ENCODE results near the gene LMBR1. TPM values are rescaled to one million over a fixed set of nuclear protein-coding genes. Genes with fewer than 3 reads are reported as not detected.
"Not testable (repeated sequence)": the region's sequence is repeated elsewhere in the genome, so short reads cannot be mapped to it uniquely, and the experiment has no call there.

LMBR1 gene
- total RNA-seq, 1 donor from 2014 or later, result 45.0 TPM

DNA sequence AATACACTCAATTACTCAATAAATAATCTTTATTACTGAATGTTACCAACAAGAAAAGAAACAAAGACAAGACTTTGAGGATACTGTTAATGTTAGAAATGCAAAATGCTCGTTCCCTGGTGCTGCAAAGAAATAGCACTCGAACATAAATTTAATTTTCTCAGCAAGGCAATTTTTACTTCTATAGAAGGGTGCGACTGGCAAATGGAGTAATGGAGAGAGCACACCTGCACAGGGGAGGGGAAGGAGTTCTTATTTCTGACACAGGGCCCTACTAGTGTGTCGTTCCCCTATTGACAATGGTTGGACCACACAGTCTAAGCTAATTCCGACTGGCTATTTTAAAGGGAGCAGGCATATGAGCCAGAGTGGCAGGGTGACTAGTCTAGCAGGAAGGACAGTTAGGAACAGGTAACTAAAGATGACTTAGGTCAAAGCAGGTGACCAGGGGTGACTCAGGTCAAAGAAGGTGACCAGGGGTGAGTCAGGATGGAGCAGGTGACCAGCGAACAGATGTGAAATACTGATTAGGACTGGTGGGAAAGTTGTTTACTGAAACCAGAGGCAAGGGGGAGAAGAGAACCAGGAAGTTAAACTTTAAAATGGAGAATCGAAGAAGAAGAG, 133.3 kb downstream of the LMBR1 start:
- DNase-seq (ENCODE audit: low read depth), result no peak

DNA sequence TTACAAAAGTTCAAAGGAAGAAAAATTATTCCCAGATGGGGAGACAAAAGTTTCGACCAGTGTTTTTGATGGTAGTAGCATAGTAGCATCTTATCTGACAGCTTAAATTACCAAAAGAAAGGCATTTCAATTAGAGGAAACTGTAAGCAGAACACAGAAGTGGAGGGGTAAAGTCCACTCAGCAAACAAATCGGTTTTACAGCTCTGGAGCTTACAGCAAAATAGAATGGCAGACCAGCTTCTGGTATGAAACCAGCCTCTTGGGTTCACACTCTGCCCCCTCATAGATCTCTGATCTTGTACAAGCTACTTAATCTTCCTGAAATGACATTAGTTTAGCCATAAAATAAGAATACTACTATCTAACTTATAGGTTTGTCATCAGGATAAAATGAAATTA, 133.8 kb downstream of the LMBR1 start:
- DNase-seq (ENCODE audit: low read depth), result no peak

DNA sequence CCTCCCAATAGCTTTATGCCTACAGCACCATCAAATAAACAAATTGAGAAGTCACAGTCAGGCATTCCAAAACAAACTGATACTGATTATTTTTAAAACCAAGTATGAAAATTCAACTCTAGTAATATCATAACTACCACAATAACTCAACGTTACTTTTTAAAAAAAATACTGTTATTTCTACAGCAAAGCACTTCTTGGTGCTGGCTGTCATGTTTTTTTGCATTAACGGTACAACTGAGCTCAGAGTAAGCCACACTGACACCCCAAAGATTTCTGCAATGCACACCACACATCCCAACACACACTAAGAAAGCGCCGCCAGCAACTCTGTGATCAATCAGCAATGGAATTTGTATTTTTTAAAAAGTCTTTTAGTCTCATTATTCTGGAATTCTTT, 138.8 kb downstream of the LMBR1 start:
- no peak for DNase-seq (ENCODE audit: low read depth)

- DNase-seq (ENCODE audit: low read depth), result peak; percentile 68
Measured at GRCh38 chr7:156753630-156754029, 139.4 kb downstream of the LMBR1 start.

GRCh38 chr7:156753229-156753560, 139.8 kb downstream of the LMBR1 start:
- DNase-seq (ENCODE audit: low read depth), result no peak

GRCh38 chr7:156752367-156753228, 140.4 kb downstream of the LMBR1 start:
- DNase-seq (ENCODE audit: low read depth), result peak; percentile 95

DNA sequence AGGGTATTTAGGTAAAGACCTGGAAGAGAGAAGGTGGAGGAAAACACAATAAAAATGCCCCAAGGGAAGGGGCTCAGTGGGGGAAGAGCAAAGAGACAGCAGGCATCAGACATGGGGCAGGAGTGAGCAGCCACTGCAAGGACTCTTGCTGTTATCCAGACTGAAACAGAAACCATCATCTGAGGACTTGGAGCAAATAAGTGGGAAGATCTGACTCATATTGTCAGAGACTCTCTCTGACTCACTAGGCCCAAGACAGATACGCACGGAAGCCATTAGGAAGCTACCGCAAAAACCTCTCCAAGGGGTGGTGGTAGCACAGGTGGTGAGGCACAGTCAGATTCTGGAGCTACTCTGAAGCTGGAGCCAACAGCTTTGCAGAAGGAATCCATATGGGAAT, 141.7 kb downstream of the LMBR1 start:
- DNase-seq (ENCODE audit: low read depth), result peak; percentile 99

GRCh38 chr7:156747718-156748117, 145.3 kb downstream of the LMBR1 start:
- no peak for DNase-seq (ENCODE audit: low read depth)

DNA sequence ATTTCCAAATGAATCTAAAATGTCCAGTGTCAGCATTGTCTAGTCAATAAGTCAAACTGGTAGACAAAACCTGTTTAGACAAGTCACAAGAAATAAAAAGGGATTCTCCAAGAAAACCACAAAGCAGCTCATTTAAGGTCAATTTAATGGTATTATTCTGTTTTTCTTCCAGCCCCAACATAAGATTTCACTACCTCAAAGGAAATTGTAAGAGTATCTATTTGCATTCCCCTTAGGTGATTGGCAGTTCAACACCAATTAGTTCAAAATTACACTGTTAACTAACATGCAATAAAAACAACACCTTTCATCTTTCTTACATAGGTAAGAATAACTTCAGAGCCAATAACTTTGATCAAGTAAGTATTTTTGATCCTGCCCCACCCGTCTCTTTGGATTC, 146.1 kb downstream of the LMBR1 start:
- DNase-seq (ENCODE audit: low read depth), result no peak

DNA sequence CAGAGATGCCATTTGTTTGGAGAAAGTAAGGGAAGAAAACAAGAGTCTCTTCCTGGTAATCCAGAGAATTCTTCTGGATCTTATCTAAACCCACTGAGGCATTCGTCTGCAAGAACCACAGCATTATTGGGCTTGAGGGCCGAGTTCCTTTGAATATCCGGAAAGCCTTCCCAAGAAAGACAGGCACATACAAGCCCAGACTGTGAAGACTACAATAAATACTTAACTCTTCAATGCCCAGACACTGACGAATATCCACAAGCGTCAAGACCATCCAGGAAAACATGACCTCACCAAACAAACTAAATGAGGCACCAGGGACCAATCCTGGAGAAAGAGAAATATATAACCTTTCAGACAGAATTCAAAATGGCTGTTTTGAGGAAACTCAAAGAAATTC, 153.4 kb downstream of the LMBR1 start:
- DNase-seq (ENCODE audit: low read depth), result no peak

DNA sequence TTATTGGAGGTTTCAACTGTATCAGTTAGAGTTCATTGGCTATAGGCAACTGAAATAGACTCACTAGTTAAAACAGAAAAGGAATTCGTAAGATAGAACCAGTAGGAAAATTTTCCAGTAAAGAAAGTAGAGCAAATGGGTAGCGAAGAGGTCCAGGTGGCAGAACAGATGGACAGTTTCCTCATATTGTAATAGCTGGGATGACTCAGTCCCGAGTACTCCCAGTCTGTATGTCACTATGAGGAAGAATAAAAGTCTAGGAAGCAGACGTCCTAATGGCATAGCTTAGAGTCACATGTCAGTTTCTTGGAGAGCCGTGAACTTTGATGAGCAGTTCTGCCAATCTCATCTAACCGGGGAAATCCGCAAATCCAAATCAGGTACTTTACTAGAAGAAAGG, 157.1 kb downstream of the LMBR1 start:
- DNase-seq (ENCODE audit: low read depth), result peak; percentile 54

- DNase-seq (ENCODE audit: low read depth), result peak; percentile 11
Measured at GRCh38 chr7:156733638-156734037, 159.3 kb downstream of the LMBR1 start.

- no peak for DNase-seq (ENCODE audit: low read depth)
Measured at GRCh38 chr7:156732091-156732625, 160.8 kb downstream of the LMBR1 start.

GRCh38 chr7:156731651-156732050, 161.3 kb downstream of the LMBR1 start:
- no peak for DNase-seq (ENCODE audit: low read depth)

- DNase-seq (ENCODE audit: low read depth), result peak; percentile 22
Measured at GRCh38 chr7:156725936-156726335, 167.0 kb downstream of the LMBR1 start.

GRCh38 chr7:156725073-156725472, 167.9 kb downstream of the LMBR1 start:
- no peak for DNase-seq (ENCODE audit: low read depth)

DNA sequence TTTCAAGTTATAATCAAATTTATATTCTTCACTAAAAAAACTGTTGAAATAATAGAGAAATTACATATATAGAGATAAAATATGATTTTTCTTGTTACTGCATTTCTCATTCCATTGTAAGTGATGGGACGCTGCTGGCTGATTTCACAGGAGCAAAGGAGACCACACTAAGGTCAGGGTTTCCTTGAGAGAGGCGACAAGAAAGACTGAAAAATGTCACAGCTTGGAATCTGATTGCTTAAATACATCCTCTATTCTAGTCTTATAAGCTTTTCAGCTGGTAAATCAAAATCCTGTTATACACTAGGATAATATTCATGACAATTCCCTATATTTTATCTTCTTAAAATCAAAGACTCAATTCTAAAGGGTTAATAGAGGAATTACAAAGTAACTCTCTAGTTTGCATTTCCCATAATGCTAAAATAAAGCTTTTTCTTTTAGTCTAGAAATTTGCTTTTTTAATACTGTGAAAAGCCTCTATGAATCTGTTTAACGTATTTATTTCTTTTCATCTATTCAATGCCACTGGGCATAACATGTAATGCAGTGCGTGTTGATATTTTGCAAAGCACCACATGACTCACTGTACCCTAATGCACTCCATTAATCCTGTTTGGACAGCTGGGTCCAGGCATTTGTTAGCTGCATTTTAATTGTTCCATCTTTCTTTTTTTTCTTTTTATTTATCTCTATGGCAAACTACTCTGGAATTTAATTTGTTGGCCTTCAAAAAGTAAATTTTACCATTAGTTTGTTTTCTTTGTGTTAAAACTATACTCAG, 170.7 kb downstream of the LMBR1 start:
- peak; percentile 80 for DNase-seq (ENCODE audit: low read depth)

GRCh38 chr7:156703773-156704482, 189.1 kb downstream of the LMBR1 start:
- DNase-seq (ENCODE audit: low read depth), result peak; percentile 87

DNA sequence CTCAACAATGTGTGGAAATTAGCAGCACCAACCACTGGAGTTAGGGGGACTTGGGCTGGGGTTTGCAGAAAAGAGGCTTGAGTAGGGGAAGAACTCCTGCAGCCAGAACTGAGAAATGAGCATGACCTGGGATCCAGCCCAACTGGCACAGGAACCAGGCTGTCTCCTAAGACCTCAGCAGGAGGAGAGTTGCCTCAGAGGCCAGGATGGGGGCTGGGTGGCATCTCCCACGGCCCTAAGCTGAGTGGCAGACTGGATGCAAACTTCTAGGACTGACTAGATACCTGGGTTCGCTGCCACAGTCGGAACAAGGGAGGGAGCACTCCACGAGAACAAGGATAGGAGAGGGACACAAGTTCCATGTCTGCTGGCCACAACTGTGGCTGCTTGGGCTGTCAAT, 189.8 kb downstream of the LMBR1 start:
- DNase-seq (ENCODE audit: low read depth), result peak; percentile 11

GRCh38 chr7:156702399-156702798, 190.6 kb downstream of the LMBR1 start:
- no peak for DNase-seq (ENCODE audit: low read depth)

DNA sequence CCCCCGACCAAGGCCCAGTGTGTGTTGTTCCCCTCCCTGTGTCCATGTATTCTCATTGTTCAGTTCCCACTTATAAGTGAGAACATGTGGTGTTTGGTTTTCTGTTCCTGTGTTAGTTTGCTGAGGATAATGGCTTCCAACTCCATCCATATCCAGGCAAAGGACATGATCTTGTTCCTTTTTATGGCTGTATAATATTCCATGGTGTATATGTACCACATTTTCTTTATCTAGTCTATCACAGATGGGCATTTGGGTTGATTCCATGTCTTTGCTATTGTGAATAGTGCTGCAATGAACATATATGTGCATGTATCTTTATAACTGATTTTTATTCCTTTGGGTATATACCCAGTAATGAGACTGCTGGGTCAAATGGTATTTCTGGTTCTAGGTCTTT, 191.2 kb downstream of the LMBR1 start:
- DNase-seq (ENCODE audit: low read depth), result not testable (repeated sequence)

Data from myocyte (in vitro differentiated cells).